ENCODE data around the gene SLC41A1.
"Not testable (repeated sequence)": the region's sequence is repeated elsewhere in the genome, so short reads cannot be mapped to it uniquely, and the experiment has no call there.

The SLC41A1 gene

DNA sequence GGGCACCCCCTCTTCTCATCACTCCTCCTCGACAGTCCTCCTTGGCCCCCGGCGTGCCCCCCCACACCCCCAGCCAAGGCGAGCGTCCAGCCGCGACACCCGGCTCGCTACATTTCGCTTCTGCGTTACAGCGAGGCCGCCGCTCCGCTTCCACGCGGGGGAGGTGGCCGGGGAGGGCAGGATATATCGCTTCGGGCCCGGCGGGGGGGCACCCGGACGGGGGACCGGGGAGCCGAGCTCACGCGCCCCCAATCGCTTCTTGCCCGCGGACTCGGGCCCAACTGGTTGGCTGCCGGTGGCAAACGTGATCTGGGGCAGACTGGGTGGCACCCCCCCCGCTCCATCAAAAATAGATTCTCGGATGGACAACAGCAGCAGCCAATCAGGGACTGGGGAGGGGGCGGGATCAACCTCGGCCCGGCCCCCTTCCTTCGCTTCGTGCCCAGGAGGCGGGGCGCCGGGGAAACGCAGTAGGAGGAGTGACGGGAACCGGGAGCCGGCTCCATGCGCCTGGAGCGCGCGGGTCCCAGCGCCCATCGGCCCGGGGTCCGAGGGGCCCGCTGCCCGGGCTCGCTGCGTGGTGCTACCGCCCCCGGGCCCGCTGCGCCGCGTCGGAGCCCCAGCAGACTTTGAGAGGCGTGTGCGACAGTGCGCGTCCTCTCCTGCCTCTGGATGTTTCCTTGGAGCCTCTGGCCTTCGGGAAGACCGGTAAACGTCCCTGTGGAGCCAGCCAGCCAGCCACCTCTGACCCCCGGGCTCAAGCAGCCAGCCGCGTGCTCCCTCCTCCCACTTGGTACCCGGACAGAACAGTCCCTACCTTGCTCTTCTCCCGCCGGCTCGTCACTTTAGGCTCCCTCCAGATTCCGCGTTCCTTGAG is at the start of gene SLC41A1:
SLC41A1 (minus strand) TSS at position 321 of the 877 bp plus-strand sequence. CDS start 2,757 bp downstream, outside the sequence.
- ChIA-PET POLR2A (no interaction called here), CTCF (interaction anchor here (1.2 kb wide), 1 partner anchor 17 kb away, joined by 4 read pairs; no protein-coding TSS in a partner anchor)
- peak; percentile 90 for DNase-seq (ENCODE audit: extremely low spot score)
- TF ChIP-seq, protein P1, sequence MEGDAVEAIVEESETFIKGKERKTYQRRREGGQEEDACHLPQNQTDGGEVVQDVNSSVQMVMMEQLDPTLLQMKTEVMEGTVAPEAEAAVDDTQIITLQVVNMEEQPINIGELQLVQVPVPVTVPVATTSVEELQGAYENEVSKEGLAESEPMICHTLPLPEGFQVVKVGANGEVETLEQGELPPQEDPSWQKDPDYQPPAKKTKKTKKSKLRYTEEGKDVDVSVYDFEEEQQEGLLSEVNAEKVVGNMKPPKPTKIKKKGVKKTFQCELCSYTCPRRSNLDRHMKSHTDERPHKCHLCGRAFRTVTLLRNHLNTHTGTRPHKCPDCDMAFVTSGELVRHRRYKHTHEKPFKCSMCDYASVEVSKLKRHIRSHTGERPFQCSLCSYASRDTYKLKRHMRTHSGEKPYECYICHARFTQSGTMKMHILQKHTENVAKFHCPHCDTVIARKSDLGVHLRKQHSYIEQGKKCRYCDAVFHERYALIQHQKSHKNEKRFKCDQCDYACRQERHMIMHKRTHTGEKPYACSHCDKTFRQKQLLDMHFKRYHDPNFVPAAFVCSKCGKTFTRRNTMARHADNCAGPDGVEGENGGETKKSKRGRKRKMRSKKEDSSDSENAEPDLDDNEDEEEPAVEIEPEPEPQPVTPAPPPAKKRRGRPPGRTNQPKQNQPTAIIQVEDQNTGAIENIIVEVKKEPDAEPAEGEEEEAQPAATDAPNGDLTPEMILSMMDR (IDR thresholded peaks at IDR 0.05; ENCODE audit: control extremely low read depth, extremely low read depth, low read depth, missing control alignments): no peak

DNA sequence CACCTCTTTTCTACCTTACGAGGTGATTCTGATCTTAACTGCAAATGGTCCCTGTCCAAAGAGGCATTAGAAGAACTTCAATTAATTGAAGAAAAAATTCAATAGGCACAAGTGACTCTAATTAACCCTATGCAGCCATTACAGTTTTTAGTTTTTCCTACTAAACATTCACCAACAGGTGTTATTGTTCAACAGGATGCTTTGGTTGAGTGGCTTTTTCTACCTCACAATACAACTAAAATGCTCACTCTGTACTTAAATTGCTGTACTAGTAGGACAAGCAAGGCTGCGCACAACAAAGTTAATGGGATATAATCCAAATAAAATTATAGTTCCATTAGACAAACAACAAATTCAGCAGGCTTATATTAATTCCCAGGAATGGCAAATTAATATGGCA is 48.5 kb upstream of the SLC41A1 start:
- CTCF ChIA-PET: no interaction called here
- TF ChIP-seq, protein P1 (IDR thresholded peaks at IDR 0.05; ENCODE audit: control extremely low read depth, extremely low read depth, low read depth, missing control alignments): no peak
- POLR2A ChIA-PET: no interaction called here
- DNase-seq (ENCODE audit: extremely low spot score): no peak

DNA sequence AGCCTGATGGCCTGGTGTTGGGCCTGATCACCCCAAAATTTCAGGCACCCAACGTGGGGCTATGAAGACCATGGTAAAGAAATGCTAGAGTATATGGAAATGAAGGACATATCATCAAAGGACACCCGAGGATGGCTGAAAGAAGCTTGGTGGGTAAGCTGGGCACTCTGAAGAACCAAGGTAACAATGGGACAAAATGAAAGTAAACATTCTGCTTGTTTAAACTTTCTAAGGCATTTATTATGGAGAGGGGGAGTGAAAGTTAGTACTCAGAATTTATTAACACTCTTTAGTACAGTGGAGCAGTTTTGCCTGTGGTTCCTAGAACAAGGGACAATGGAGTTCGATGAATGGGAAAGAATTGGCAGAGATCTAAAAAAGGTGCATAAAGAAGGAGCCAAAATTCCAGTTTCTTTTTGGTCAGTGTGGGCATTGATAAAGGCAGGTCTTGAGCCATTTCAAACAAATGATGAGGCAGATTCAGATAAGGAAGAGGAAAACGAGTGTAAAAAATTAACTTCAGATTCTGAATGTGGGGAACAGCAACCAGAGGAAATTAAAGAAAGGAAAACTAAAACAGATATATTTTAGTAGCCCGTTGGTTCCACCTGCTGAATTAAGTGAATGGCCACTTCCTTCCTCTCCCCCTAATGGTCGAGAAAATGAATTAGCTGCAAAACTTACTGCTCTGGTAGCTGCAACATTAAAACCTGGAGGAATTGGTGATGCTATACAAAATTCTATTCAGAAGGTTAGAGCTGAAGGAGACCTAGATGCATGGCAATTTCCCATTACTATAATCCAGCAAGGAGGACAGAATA is 45.4 kb upstream of the SLC41A1 start:
- TF ChIP-seq, protein P1 (IDR thresholded peaks at IDR 0.05; ENCODE audit: control extremely low read depth, extremely low read depth, low read depth, missing control alignments): no peak
- no peak for DNase-seq (ENCODE audit: extremely low spot score)
- ChIA-PET POLR2A (no interaction called here), CTCF (interaction anchor here (0.9 to 1.6 kb wide), 3 partner anchors 66 to 200 kb away, joined by 3 to 6 read pairs (median 4); no protein-coding TSS in a partner anchor)

DNA sequence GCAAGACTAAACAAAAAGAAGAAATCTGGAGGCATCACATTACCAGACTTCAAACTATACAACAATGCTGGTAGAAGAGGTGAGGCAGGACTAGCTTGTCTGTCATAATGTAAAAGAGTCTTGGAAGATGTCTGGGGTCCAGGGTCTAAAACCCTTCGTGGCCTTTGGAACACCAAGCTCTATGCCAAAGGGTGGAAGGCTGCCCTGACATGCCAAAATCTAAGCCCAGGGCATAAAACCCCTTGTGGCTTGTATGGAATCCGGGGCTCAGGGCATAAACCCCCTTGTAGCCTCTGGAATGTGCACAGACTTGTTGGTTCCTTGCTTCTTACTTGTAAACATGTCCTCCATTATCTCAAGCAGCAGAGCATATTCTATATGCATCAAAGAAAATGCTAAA is 44.5 kb upstream of the SLC41A1 start:
- DNase-seq (ENCODE audit: extremely low spot score); POLR2A ChIA-PET; CTCF ChIA-PET: not testable (repeated sequence)

DNA sequence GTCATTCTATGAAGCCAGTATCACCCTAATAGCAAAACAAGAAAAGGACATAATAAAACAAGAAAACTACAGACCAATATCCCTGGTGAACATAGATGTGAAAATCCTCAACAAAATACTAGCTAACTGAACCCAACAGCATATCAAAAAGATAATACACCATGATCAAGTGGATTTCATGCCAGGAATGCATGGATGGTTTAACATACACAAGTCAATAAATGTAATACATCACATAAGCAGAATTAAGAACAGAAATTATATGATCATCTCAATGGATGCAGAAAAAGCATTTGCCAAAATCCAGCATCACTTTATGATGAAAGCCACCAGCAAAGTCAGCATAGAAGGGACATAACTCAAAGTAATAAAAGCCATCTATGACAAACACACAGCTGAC is 43.4 kb upstream of the SLC41A1 start:
- DNase-seq (ENCODE audit: extremely low spot score): no peak
- ChIA-PET POLR2A (no interaction called here), CTCF (no interaction called here)
- TF ChIP-seq, protein P1 (IDR thresholded peaks at IDR 0.05; ENCODE audit: control extremely low read depth, extremely low read depth, low read depth, missing control alignments): no peak

DNA sequence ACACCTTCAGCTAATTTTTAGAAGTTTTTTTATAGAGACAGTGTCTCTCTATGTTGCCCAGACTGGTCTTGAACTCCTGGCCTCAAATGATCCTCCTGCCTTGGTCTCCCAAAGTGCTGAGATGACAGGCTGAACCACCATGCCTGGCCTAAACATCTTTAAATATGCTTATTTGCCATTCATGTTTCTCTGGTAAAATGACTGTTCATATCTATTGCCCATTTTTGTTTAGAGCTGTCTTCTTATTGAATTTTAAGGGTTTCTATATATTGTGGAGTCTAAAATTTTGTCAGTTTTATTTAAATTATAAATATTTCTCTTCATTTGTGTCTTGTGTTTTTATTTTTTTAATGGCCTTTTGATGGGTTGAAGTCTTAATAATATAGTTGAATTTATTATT is 40.0 kb upstream of the SLC41A1 start:
- TF ChIP-seq, protein P1 (IDR thresholded peaks at IDR 0.05; ENCODE audit: control extremely low read depth, extremely low read depth, low read depth, missing control alignments): no peak
- DNase-seq (ENCODE audit: extremely low spot score): no peak
- CTCF ChIA-PET: interaction anchor here (0.9 to 1.6 kb wide), 4 partner anchors 9 to 195 kb away, joined by 3 to 6 read pairs (median 4); no protein-coding TSS in a partner anchor
- POLR2A ChIA-PET: no interaction called here

Data from GM10248 (cell line).